K562 (cell line): Measurements from ENCODE around the gene CLDND1. TPM values are rescaled to one million over a fixed set of nuclear protein-coding genes. Genes with fewer than 3 reads are reported as not detected.
A peak's percentile ranks its signal among the peaks of the same experiment; 100 is the strongest.

Source experiments
- BCL6 ChIP-seq: fragments of 250-450 bp; sonication (Bioruptor Pico); IDR thresholded peaks from 2 replicates; pipeline ENCODE4 v1.4.0; 2020
- CBFB ChIP-seq: sonication (generic); formaldehyde crosslinking; IDR thresholded peaks from 2 replicates; pipeline ENCODE4 v1.4.0; 2020; ENCODE audit warnings: mild to moderate bottlenecking, missing genetic modification reagents
- CBX8 ChIP-seq: fragments of 200-600 bp; sonication (generic); IDR thresholded peaks from 2 replicates; pipeline ENCODE4 v1.6.1; 2012; ENCODE audit warnings: borderline replicate concordance, mixed run types, low read depth, mild to moderate bottlenecking, moderate library complexity, mixed read lengths, low read length, control low read depth, inconsistent platforms; ENCODE audit not compliant: poor library complexity, severe bottlenecking; ENCODE audit errors: extremely low read depth
- FOXM1 ChIP-seq, 2 experiments: fragments of 450-650 bp in 1 of 2; sonication (generic) in 1 of 2; formaldehyde crosslinking in 1 of 2; IDR thresholded peaks; 2 replicates each; pipeline versions ENCODE4 v1.6.1 to v1.9.0; 2017 to 2022; ENCODE audit warnings: low read depth in 2 of 2, mild to moderate bottlenecking in 2 of 2, missing genetic modification reagents in 1 of 2, moderate library complexity in 1 of 2
- GTF2F1 ChIP-seq: IDR thresholded peaks from 2 replicates; pipeline ENCODE4 v1.6.1; 2011; ENCODE audit warnings: low read depth, low read length, improper control_type of control experiment
- HNRNPUL1 ChIP-seq: fragments of 200-400 bp; formaldehyde crosslinking; IDR thresholded peaks from 2 replicates; pipeline ENCODE4 v1.6.1; 2017; ENCODE audit warnings: low read length
- MEIS2 ChIP-seq: fragments of 450-650 bp; IDR thresholded peaks from 2 replicates; pipeline ENCODE4 v1.6.1; 2014; ENCODE audit warnings: mild to moderate bottlenecking; ENCODE audit not compliant: partially characterized antibody
- NFE2 ChIP-seq: IDR thresholded peaks from 2 replicates; pipeline ENCODE4 v1.6.1; 2014; ENCODE audit warnings: antibody characterized with exemption, low read depth
- SMARCA4 ChIP-seq: fragments of 450-650 bp; IDR thresholded peaks from 2 replicates; pipeline ENCODE4 v1.6.1; 2016
- STAG1 ChIP-seq: sonication (generic); formaldehyde crosslinking; IDR thresholded peaks from 2 replicates; pipeline ENCODE4 v1.5.0; 2020; ENCODE audit warnings: missing genetic modification reagents, borderline replicate concordance
- TBL1XR1 ChIP-seq, 2 experiments: IDR thresholded peaks; 2 replicates each; pipeline ENCODE4 v1.6.1; 2012; ENCODE audit warnings: improper control_type of control experiment in 2 of 2, low read length in 2 of 2, mild to moderate bottlenecking in 1 of 2
- TEAD4 ChIP-seq, 2 experiments: sonication (generic) in 1 of 2; formaldehyde crosslinking in 1 of 2; IDR thresholded peaks; 2 replicates each; pipeline versions ENCODE4 v1.6.1 to v1.8.0; 2012 to 2022; ENCODE audit warnings: borderline replicate concordance in 1 of 2, inconsistent platforms in 1 of 2, low read length in 1 of 2, mild to moderate bottlenecking in 1 of 2, missing genetic modification reagents in 1 of 2
- ZNF124 ChIP-seq: sonication (generic); formaldehyde crosslinking; IDR thresholded peaks from 2 replicates; pipeline ENCODE4 v1.8.1; 2022; ENCODE audit warnings: missing genetic modification reagents
- ZNF280A ChIP-seq: fragments of 450-650 bp; IDR thresholded peaks from 2 replicates; pipeline ENCODE4 v1.6.1; 2018; ENCODE audit warnings: mild to moderate bottlenecking, low read depth; ENCODE audit not compliant: partially characterized antibody
- ZNF407 ChIP-seq: fragments of 450-650 bp; IDR thresholded peaks from 2 replicates; pipeline ENCODE4 v1.6.1; 2016; ENCODE audit warnings: low read depth
- ZNF668 ChIP-seq: fragments of 250-450 bp; sonication (Bioruptor Pico); IDR thresholded peaks from 2 replicates; pipeline ENCODE4 v1.8.0; 2022; ENCODE audit warnings: mild to moderate bottlenecking, inconsistent platforms
- ZNF766 ChIP-seq: fragments of 200-800 bp; sonication (Bioruptor generic); conservative IDR thresholded peaks from 2 replicates; pipeline ENCODE4 v1.6.1; 2016; ENCODE audit warnings: missing genetic modification characterization, missing compliant biosample characterization
- ZZZ3 ChIP-seq: fragments of 450-650 bp; IDR thresholded peaks from 2 replicates; pipeline ENCODE4 v1.6.1; 2016; ENCODE audit warnings: antibody characterized with exemption, mild to moderate bottlenecking, moderate library complexity
- polyA plus RNA-seq, 8 experiments: library from polyadenylated mRNA; depleted of rRNA in 4 of 8; stranded (reverse) in 5 of 8; unstranded in 3 of 8; fragments of >200 nt; fragmentation: Nextera tagmentation in 2 of 8; fragmentation: Illumina TruSeq in 1 of 8; extraction: Ambion mirVana in 2 of 8; extraction: Trizol in 1 of 8; gene quantifications; 2 replicates each; pipeline versions ENCODE4 v1.2.1 to v1.2.3, GENCODE V29; 2011 to 2014; ENCODE audit warnings: inconsistent platforms in 1 of 8, missing spikeins in 1 of 8
- total RNA-seq, 7 experiments: library from RNA; depleted of rRNA in 6 of 7; stranded (reverse); fragments of >200 nt in 6 of 7; fragmentation: Illumina TruSeq in 2 of 7; extraction: Trizol in 2 of 7; gene quantifications; 2 replicates each; pipeline versions ENCODE4 v1.2.1 to v1.2.3, GENCODE V29; 2011 to 2021; ENCODE audit warnings: low replicate concordance in 1 of 7

CLDND1 gene
- total and polyA plus RNA-seq, 9 of the 15 experiments (the other 6 are each of a cell fraction or from before 2014, with no cell fraction given), result 29.2 to 141 (median 60.7) TPM

GRCh38 chr3:98522544-98523281 lies at the start of gene CLDND1 (continued):
- no peak for TF ChIP-seq ZNF407
- TF ChIP-seq ZNF124 (CRISPR knock-in tag), result no peak
- peak; percentile 50; the same call in 1 of the 2 replicates for TF ChIP-seq TEAD4 (IDR thresholded peaks at IDR 0.05; ENCODE audit: low read length)
- TF ChIP-seq TEAD4 (CRISPR knock-in tag; IDR thresholded peaks at IDR 0.05; ENCODE audit: borderline replicate concordance), result no peak
- no peak for TF ChIP-seq ZNF280A
- no peak for TF ChIP-seq ZNF668 (CRISPR knock-in tag)
- TF ChIP-seq MEIS2, result peak; percentile 5
- TF ChIP-seq ZNF766 (CRISPR knock-in tag), result no peak
- no peak for TF ChIP-seq BCL6 (CRISPR knock-in tag)
- TF ChIP-seq SMARCA4, result 0 out of 2 replicates have a peak, but pooled peaks have one; percentile 4
- no peak for TF ChIP-seq STAG1
- no peak for TF ChIP-seq NFE2
- no peak for TF ChIP-seq TBL1XR1 (IDR thresholded peaks at IDR 0.05; ENCODE audit: low read length in 2 of 2)
- no peak for TF ChIP-seq HNRNPUL1
- TF ChIP-seq ZZZ3, result no peak
- no peak for TF ChIP-seq FOXM1 (IDR thresholded peaks at IDR 0.05; ENCODE audit: low read depth)
- TF ChIP-seq FOXM1 (CRISPR knock-in tag; IDR thresholded peaks at IDR 0.05; ENCODE audit: low read depth), result no peak
- no peak for TF ChIP-seq CBX8
- TF ChIP-seq GTF2F1, result no peak
- no peak for TF ChIP-seq CBFB (CRISPR knock-in tag)
